SHP77 (cell line): ENCODE results near the gene CDH22.

Experiments used
- DNase-seq, 2 experiments: peaks; one replicate each; lab custom pipeline; 2025; lab: John Stamatoyannopoulos, UW

CDH22 gene

DNA sequence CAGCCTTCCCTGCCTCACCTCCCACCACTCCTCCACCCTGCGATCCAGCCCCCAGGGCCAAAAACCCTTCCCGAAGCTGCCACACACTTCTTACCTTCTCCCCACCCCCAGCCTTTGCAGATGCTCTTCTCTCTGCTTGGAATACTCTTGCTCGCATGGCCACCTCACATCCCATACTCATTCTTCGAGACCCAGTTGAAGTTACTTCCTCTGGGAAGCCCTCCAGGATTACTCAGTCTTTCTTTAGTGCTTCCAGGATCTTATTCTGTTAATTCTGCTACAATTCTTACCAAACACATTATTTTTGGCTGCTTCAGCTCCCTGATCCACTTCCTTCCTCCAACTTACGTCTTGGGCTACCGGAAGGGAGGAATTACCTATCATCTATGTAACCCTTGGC is 135.8 kb downstream of the CDH22 start:
- DNase-seq = no peak

DNA sequence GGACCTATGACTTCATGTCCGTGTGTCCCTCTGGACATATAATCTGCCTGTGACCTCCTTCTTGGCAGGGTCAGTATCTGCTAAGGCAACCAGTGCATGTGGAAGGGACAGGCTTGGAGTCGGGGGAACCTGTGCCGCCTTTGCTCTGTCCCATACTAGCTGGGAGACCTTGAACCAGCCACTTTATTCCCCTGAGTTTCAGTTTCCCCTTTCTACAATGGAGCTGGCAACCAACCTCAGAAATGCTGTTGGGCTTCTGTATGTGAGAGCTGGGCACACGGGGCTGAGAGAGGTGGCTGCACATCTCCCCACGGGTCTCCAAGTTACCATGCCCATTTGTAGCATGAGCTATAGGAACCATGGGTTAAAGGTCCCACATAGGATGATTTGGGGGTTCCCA is 136.4 kb downstream of the CDH22 start:
- no peak for DNase-seq

- no peak for DNase-seq
These were observed 136.8 kb downstream of the CDH22 start for GRCh38 chr20:46171476-46171875.

DNA sequence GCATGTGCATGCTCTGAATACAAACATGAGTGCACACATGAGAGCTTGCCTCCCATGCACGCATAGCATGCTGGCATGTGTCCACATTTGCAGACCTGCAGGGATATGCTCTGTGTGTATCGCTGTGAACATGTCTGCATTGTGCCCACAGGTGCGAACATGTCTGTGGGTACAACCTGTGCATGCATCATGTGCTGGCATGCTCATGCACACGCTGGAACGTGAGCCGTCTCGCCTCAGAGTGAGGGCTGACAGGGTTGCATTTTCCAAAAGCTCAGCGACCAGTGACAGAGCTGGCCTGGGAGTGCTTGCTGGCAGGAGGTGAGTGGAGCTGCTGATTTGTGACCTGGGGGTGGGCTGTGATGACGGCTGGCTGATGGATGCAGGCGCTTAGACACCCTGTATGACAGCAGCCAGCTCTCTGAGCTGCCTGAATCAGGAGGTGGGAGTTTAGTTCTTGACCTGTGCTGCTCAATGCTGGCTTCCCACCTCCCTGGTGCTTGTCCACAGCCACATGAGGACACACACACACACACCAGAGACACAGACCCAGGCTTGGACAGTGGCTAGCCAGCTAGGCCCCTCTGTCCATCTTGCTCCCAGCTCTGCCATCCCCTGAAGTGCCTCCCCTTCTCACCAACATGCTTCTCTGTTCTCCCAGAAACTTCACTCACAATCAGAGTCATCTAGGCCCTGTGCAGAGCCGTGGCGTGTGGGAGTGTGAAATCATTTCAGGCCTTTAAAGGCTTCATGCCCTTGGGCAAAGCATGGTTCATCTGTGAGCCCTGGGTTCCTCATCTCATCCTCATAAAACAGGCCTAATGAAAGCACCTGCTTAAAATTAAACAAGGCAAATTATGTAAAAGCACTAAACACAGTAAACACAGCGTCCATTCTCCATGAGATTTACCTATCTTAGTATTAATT is 138.8 kb downstream of the CDH22 start:
- DNase-seq = no peak

DNA sequence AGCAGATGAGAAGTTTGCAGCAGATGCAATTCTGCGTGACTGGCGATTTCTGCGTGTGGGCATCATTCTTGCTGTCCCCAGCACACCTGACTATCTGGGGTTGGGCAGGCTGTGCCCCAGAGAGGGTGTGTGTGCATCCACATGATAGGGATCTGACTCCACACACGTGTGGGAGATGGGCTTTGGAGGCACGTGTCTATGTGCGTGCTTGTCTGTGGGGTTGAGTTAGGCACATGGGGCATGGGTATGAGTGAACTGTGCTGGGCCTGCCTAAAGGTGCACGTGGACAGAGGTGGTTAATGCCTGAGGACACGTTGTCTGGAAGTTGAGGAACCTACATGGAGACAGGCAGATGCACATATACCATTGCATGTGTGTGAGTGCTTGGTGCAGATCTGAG is 139.9 kb downstream of the CDH22 start:
- no peak for DNase-seq

DNA sequence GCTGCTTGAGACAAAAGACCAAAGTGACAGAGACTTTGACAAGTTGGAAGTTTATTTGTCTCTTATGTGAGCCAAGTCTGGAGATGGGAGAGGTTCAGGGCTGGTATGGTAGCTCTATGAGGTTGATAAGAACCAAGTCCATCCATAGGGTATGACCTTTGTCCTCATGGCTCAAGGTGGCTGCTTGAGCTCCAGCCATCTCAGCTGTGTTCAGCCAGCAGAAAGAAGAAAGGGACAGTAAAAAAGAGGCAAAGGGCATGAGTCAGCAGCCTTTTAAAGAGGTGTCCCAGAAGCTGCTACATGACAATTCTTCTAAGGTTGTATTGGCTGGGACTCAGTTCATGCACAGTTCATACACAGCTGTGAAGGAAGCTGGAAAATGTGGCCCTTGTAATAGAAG is 141.2 kb downstream of the CDH22 start:
- DNase-seq = no peak

- DNase-seq = no peak
These were observed 144.0 kb downstream of the CDH22 start for GRCh38 chr20:46164254-46164653.

GRCh38 chr20:46161921-46162320 is 146.4 kb downstream of the CDH22 start:
- DNase-seq = no peak

DNA sequence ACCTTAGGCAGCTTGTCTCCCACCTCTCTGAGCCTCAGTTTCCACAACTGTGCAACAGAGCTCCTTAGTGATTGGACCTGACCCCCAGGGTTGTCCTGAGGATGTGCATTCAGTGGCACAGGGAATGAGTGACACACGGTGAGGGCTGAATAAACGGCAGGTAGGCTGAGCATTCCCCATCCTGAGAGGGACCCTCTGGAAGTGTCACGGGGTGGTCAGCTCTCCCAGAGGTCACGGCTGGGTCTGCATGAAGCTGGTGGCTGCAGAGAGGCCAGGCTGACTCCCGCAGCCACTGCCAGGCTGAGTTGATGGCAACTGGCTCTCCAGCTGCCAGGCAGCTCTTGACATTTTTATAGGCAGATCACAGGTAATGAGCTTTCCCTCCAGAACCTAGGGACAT is 147.6 kb downstream of the CDH22 start:
- DNase-seq = no peak

GRCh38 chr20:46159101-46159897 is 149.0 kb downstream of the CDH22 start:
- DNase-seq = no peak

- DNase-seq = no peak
These were observed 149.8 kb downstream of the CDH22 start for GRCh38 chr20:46158476-46158987.

DNA sequence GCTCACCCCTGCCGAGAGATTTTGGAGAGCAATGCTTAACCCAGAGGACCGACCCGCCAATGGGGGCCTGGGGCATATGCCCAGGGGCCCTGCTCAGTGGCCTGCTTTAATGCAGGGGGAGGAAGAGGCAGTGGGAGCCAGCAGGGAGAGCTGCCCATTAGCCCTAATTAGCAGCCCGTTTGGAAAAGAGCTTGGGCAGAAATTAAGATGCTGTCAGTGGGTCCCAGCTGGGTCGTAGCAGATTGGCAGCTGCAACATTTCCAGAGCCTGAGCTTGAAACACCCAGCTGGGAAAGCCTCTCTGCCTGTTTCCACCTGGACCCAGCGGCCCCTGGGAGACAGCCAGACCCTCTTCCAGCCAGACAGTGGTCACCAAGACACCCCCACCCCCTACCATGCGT is 150.7 kb downstream of the CDH22 start:
- no peak for DNase-seq

DNA sequence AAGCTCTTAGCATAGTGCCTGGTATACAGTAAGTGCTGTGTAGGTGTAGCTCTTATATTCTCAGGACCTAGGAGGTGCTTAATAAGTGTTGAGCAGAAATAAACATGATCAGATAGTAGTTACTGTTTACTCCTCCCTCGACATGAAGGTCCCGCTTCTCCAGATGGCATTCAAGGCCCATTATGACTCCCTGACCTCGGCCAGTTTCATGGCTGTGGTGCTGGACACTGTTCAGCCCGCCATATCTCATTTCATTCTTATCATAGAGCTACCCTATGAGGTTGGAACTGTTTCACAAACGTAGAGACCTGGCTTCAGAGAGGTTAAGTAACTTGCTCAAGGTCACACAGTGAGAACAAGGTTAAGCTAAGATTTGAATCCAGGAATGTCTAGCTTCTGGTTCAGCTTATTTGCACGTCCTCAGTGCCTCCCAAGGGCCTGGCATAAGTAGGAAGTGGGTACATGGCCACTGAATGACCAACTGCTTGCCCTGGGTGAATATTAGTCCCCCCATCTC is 151.2 kb downstream of the CDH22 start:
- no peak for DNase-seq

DNA sequence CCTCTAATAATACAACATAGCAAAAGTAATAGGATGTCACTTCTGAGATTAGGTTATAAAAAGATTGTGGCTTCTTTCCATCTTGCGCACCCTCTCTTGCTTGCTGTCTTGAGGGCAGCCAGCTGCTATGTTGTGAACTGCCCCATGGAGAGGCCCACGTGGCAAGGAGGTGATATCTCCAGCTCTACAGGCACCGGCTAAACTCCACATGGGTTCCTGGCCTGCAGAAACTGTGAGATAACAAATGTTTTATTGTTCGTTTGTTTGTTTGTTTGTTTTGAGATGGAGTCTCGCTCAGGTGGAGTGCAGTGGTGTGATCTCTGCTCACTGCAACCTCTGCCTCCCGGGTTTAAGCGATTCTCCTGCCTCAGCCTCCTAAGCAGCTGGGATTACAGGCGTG is 152.2 kb downstream of the CDH22 start:
- no peak for DNase-seq

DNA sequence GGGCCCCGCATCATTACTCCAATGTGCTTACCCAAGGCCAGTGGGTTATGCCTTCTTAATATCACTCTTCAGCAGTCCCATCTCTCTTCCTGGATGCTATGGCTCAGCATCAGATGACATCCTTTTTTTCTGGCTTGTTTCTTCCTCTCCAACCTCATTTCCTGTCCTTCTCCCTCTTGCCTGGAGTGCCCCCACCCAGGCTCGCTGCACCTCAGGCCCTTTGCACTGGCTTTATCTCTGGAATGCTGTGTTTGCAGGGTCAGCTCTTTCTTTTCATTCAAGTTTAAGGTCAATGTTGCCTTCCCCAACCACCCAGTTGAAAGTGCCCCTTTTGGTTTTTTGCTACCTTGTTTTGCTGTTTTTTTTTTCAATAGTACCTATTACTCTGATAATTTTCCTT is 153.5 kb downstream of the CDH22 start:
- no peak for DNase-seq

GRCh38 chr20:46154305-46154704 is 154.0 kb downstream of the CDH22 start:
- no peak for DNase-seq

DNA sequence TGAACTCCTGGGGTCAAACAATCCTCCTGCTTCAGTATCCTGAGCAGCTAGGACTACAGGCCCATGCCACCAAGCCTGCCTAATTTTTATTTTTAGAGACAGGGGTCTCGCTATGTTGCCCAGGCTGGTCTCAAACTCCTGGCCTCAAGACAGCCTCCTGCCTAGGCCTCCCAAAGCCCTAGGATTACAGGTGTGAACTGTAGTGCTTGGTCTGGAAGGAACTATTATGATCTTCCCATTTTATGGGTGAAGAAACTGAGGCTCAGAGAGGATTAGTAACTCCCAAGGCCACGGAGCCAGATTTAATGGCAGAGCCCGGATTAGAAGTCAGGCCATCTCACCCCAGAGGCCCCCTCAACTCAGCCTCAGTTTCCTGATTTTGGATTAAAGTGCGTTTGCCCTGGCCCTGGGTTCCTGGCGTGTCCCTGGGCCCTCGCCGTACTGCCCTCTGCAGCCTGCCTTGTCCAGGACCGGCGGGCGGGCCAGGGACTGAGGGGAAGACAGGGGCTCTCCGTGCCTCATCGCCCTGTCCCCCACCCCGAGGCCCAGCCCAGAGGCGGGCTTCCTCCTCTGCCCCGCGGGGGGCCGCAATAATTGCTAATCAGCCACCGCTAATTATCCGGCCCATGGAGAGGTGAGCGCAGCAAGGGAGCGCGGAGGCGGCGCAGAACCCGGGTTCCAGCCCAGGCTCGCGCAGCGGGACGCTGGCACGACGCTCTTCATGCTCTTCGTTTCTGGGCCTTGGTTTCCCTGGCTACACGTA is 155.3 kb downstream of the CDH22 start:
- DNase-seq = no peak

- peak in 1 of 2 experiments; percentile 3 for DNase-seq
These were observed 156.4 kb downstream of the CDH22 start for GRCh38 chr20:46151936-46152335.

GRCh38 chr20:46150943-46151342 is 157.4 kb downstream of the CDH22 start:
- no peak for DNase-seq

- no peak for DNase-seq
These were observed 159.7 kb downstream of the CDH22 start for GRCh38 chr20:46148313-46149208.

GRCh38 chr20:46145713-46146112 is 162.6 kb downstream of the CDH22 start:
- no peak for DNase-seq
